NOMO-1 treated with DMSO at 0.1 percent for 48 hours (cell line): ENCODE results near the gene KCNJ8.
"Not testable (repeated sequence)": the region's sequence is repeated elsewhere in the genome, so short reads cannot be mapped to it uniquely, and the experiment has no call there.

Experiments
- DNase-seq: peaks from one replicate; lab custom pipeline; 2025; ENCODE audit not compliant: unreplicated experiment; lab: John Stamatoyannopoulos, UW

The KCNJ8 gene

DNA sequence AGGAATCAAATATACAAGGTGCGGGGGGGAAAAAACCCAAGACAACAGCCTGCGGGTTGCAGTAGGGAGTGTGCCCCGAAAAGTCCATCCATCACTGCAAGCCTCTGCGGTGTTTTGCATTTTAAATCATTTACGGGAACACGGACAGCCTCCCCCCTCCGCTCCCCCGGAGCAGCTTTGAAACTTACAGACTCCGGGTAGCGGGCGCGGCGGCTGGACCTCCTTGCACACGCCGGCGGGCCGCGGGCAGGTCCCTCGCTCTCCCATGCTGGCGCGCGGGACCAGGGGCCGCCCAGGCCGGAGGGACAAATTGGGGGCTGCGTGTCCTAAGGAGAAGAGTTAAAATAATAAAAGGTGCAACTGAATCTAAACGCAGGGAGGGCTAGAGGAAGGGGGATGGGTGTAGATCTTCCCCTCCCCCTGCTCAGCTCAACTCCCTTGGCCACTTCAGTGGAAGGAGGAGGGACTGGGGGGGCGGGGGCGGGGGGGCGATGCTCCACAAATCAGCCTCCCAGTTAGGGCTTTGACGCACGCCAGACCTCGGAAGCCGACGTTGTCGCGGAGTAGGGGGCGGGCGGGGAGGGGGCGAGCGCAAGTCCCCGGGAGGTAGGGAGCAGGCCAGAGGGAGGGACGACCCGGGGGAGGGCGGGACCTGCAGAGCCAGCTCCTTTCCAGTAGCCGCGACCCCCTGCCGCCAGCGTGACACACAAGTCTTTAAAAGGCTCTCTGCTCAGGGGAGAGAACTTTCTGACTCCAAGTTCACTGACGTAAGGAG lies at the start of gene KCNJ8:
TSS of gene KCNJ8 (minus strand) at position 349 of the 775 bp plus-strand sequence. CDS start 1,090 bp downstream, outside the sequence.
- no peak for DNase-seq

GRCh38 chr12:21823581-21823980 lies 49.1 kb upstream of the KCNJ8 start:
- DNase-seq = no peak

- DNase-seq = no peak
These were observed 45.2 kb upstream of the KCNJ8 start for GRCh38 chr12:21819678-21820077.

DNA sequence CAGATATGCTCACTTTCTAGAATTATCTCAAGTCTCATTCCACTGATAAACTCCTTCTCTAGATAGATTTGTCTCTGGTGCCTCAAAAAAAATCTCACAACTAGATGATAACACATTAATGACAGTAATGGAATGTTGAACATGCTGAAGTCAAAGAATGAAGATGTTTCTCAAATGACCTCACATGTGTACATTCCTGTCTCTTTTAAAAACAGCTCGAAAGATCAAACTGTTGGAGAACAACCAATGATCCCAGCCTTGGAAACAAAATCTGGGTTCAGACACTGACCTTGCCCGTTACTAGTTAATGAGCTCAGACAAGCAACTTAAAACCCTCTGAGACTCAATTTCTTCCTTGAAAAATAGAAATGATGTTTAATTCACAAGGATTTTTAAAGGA lies 44.7 kb upstream of the KCNJ8 start:
- DNase-seq = no peak

DNA sequence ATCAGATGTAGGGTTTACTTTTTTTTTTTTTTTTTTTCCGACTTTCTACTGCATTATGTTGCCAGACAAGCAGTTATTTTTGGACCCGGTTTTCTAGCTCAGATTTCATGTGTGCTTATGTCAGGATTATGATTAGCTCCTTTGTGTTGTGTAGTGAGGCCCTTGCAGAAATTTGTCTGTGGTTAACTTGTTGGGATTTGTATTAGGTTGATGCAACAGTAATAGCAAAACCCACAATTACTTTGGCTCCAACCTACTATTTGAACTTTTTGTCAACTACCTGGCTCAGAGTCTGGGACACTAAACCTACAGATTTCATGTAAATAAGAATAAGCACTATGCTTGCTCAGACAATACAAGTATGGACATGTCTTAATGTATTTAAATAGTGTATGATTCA lies 44.1 kb upstream of the KCNJ8 start:
- no peak for DNase-seq

DNA sequence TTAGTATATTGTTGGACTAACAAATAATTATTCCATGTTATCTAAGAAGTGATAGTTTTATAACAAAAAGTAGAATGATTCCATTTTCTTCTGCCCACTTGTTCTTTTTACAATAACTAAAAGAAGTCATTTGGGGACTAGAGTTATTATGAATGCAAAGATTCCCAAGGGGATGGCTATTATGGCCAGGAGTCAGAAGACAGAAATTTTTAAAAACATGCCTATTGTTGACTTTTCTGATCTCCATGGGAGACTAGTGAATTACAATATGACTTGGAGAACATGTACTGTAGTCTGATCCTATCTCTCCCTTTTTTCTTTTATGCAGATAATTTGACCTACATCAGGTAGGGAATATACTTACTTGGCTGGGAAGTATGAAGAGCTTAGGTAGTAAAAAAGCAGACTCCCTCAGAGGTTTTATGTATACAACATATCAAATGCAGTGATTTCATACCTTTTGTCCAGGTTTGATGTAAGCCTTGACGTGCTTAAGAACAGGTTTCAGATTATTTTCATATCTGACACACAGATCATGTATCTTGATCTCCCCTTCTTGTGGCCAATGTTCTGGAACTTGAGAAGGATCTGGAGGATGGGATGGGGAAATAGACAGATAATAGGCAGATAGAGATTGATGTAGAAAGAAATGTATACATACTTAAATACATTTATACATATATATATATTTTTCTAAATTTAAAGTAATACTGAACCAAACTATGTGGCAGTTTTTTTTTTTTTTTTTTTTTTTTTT lies 41.0 kb upstream of the KCNJ8 start:
- DNase-seq = no peak

GRCh38 chr12:21814814-21815213 lies 40.3 kb upstream of the KCNJ8 start:
- no peak for DNase-seq

- DNase-seq = no peak
These were observed 39.8 kb upstream of the KCNJ8 start for GRCh38 chr12:21814327-21814726.

DNA sequence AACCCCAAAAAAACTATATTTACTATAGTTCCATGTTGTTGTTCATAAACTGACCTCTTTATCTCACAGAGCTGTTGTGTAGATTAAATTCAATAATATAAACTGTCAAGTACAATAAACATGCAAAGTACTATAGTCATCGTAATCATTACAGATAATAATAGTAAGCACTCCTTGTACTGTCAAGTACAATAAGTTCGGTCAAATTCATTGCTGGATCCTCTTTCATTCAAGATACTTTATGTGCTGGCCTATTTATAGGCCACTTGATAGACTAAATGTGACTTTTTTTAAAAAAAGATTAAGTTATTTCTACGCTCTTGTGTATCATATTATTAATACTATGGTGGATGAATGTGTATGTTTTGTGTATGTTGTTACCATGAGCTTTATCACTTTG lies 39.2 kb upstream of the KCNJ8 start:
- no peak for DNase-seq

DNA sequence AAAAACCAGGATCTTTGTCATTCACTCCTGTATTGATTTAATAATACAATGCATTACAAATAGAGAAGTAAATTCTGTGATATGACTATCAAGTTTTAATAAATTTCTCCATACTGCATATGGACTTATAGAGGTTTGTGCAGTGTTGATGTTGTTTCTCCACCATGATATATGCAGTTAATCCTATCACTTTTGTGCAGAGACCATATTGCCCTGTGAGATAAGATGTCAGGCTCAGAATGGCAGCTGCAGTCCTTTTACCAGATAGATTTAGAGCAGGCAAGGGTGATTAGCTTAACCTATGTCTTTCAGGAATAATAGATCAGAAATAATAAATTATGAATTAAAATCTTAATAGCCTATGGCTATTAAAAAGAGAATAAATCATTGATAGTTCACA lies 38.6 kb upstream of the KCNJ8 start:
- no peak for DNase-seq

DNA sequence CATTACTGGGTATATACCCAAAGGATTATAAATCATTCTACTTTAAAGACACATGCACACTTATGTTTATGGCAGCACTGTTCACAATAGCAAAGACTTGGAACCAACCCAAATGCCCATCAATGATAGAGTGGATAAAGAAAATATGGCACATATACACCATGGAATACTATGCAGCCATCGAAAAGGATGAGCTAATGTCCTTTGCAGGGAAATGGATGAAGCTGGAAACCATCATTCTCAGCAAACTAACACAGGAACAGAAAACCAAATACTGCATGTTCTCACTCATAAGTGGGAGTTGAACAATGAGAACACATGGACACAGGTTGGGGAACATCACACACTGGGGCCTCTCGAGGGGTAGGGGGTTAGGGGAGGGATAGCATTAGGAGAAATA lies 37.8 kb upstream of the KCNJ8 start:
- DNase-seq = not testable (repeated sequence)

DNA sequence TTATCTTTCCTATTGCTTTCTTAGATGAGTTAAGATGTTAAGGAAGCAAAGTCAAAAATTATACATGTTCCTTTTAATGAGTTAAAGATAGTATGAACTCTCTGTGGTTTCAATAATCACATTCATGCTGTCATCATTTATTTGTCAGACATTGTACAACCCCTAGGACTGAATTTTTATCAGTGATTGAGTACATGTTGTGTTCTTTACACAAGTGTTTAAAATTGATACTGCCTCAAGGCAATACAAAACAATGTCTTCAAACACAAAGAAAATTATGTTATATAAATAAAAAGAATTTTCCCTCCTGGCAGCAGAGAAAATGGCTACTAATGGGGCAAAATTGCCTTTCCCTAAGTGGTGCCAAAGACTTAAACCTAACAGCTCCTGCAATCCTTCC lies 34.6 kb upstream of the KCNJ8 start:
- no peak for DNase-seq

GRCh38 chr12:21806255-21806654 lies 31.7 kb upstream of the KCNJ8 start:
- no peak for DNase-seq

DNA sequence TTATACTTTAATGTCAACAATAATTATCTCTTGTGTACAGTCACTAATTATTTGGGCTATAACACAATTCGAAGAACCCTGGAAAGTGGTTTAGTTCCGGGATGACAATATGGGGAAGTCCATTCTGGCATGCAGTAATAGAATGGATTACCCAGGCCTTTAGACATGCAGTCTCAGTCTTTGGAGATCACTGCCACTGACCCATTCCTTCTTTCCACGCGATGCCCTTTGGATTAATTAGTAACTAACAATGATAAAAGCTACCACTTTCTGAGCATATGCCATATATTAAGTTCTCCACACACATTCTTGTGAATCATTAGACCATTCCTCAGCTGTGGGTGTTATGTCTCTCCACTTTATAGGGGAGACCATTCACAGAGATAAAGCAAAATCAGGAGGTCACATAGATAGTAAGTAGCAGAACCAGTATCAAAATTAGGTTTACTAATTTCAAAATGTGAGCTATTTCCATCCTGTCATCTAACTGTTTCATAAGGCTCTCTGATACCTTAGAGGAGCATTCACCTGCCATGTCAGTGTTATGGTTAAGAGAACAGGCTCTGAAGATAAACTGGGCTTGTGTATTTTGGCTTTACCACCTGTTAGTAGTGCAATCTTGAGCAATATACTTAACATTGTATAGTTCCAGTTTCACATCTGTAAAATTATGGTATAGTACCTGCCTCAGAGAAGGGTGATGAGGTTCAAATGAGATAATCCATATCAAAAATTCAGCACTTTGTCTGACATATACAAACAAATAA lies 27.2 kb upstream of the KCNJ8 start:
- no peak for DNase-seq

DNA sequence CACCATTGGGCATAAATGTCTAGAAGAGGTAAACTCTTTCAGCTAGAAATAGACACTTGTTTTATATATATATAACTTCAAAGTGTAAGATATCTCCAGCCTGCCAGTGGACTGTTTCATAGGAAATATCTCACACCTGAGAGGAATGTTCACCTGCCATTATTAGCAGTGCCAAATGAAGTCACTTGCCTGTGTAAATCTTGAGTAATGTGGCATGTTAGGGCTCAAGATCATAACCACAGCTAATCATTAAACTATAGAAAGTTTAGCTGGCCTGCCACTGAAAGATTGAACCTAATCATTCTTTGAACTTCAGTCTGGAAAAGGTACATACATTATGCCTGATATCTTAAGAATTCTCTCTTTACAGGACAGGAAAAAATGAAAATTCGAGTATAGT lies 25.5 kb upstream of the KCNJ8 start:
- no peak for DNase-seq

- no peak for DNase-seq
These were observed 23.0 kb upstream of the KCNJ8 start for GRCh38 chr12:21797539-21797938.

DNA sequence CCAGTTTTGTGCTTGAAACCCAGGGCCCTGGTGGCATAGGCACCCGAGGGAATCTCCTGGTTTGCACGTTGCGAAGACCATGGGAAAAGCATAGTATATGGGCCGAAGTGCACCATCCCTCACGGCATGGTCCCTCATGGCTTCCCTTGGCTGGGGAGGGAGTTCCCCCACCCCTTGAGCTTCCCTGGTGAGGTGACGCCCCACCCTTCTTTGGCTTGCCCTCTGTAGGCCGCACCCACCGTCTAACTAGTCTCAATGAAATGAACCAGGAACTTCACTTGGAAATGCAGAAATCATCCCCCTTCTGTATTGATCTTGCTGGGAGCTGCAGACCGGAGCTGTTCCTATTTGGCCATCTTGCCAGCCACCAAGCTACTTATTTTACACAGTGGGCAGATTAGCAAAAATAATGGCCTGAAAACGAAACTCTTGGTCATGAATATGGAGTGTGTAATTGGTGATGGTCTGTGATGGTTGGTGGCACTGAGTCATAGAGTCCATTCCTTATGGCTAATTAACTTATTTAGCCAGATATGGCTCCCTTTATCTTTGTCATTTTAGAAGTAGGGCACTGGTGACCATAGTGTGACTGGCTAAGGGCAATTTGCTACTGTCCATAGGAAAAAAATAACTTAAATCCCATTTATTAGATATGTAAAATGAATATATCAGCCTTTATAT lies 21.3 kb upstream of the KCNJ8 start:
- DNase-seq = no peak

- DNase-seq = not testable (repeated sequence)
These were observed 20.5 kb upstream of the KCNJ8 start for GRCh38 chr12:21794807-21795595.

- not testable (repeated sequence) for DNase-seq
These were observed 15.2 kb upstream of the KCNJ8 start for GRCh38 chr12:21789687-21790086.
